GM12872 (cell line): Measurements from ENCODE around the gene ELOVL3.

ENCODE experiments used
- TF ChIP-seq, protein P1 (sequence below): IDR thresholded peaks from 3 replicates; pipeline ENCODE4 v1.5.1; 2011; ENCODE audit warnings: low read depth, mild to moderate bottlenecking, low read length, moderate library complexity; ENCODE audit not compliant: insufficient read depth

The ELOVL3 gene, protein sequence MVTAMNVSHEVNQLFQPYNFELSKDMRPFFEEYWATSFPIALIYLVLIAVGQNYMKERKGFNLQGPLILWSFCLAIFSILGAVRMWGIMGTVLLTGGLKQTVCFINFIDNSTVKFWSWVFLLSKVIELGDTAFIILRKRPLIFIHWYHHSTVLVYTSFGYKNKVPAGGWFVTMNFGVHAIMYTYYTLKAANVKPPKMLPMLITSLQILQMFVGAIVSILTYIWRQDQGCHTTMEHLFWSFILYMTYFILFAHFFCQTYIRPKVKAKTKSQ

DNA sequence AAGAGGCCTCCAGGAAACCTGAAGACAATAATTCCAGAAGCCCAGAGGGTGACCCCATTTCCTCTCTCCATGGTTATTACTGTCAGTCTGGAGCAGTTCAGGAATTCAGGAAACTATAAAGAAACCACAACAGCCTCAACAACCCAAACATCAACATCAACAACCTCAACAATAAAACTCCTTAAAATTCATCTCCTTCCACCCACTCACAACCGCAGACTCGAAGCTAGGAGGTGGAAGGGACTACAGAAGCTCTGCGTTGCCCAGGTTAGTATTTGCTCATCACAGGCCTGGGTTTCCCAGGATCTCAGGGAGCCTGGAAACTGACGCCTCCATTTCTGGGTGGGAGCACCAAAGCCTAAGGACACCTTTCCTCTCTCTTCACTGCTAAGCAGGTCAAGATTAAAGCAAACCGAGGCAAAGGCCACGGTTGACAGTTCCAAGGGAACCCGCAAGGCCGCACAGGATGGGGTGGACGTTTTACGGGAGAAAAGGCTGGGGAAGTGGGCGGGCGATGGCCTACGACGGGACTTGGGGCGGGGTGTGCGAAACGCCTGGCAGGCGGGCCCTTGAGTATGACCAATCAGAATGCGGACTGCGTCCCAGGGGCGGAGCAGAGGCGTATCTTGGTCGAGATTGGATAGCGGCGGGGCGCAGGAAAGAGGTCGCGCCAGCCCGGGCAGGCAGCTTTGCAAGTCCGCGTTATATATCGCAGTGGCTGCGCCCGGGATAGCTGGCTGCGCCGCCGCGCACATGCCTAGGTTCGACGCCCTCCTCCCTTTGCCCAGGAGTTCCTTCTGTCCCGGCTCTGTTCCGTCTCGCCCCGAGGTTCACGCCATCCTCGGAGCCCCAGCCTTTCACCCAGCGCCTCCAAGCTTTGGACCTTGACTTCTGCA is at the start of gene ELOVL3:
Gene ELOVL3 (plus strand): TSS at position 654 of the 896 bp plus-strand sequence. CDS start 250 bp downstream, outside the sequence.
- TF ChIP-seq, protein P1, sequence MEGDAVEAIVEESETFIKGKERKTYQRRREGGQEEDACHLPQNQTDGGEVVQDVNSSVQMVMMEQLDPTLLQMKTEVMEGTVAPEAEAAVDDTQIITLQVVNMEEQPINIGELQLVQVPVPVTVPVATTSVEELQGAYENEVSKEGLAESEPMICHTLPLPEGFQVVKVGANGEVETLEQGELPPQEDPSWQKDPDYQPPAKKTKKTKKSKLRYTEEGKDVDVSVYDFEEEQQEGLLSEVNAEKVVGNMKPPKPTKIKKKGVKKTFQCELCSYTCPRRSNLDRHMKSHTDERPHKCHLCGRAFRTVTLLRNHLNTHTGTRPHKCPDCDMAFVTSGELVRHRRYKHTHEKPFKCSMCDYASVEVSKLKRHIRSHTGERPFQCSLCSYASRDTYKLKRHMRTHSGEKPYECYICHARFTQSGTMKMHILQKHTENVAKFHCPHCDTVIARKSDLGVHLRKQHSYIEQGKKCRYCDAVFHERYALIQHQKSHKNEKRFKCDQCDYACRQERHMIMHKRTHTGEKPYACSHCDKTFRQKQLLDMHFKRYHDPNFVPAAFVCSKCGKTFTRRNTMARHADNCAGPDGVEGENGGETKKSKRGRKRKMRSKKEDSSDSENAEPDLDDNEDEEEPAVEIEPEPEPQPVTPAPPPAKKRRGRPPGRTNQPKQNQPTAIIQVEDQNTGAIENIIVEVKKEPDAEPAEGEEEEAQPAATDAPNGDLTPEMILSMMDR = no peak

DNA sequence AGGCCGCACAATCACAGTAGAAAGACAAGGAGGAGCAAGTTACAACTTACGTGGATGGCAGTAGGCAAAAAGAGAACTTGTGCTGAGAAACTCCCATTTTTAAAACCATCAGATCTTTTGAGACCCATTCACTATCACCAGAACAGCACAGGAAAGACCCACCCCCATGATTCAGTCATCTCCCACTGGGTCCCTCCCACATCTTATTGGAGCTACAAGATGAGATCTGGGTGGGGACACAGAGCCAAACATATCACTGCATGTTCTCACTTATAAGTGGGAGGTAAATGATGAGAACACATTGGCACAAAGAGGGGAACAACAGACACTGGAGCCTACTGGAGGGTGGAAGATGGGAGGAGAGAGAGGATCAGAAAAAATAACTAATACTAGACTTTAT is 41.5 kb upstream of the ELOVL3 start:
- TF ChIP-seq, protein P1 = no peak

DNA sequence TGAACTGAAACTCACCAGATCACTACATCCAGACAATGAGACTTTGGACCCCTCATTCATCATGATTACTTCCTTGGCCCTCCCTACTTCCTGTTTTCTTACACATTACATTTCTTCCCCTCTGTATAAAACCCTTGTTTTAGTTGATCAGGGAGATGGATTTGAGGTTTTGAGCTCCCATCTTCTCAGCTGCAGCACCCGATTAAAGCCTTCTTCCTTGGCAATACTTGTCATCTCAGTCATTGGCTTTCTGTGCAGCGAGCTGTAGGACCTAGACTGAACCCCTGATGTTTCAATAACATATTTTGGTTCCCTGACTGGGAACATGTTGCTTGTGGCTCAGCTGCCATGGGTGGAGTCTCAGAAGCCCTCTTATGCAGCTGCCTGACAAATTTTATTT is 40.8 kb upstream of the ELOVL3 start:
- TF ChIP-seq, protein P1 = no peak

DNA sequence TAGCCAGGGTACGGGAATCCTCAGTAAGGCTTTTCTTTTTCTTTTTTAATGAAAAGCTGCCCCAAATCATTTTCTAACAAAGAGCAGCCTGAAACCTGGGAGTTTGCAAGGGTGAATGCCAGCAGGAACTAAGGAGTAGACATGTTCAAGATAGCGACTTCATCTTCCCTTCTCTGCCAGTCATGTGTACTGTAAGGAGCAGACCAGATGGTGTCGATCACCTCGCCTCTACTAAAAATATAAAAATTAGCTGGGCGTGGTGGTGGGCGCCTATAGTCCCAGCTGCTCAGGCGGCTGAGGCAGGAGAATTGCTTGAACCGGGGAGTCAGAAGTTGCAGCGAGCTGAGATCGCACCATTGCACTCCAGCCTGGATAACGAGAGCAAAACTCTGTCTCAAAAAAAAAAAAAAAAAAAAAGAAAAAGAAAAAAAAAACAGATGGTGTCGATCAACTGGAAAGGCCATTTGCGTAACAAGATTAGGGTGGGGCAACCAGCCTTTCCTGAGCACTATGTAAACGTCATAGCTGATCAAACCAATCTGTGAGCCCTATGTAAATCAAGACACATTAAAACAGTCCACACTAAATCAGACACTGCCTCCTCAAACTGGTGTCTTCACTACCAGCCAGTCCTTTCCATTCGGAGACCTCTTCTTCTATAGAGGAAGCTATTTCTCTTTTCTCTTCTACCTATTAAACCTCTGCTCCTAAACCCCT is 40.1 kb upstream of the ELOVL3 start:
- TF ChIP-seq, protein P1 = no peak

DNA sequence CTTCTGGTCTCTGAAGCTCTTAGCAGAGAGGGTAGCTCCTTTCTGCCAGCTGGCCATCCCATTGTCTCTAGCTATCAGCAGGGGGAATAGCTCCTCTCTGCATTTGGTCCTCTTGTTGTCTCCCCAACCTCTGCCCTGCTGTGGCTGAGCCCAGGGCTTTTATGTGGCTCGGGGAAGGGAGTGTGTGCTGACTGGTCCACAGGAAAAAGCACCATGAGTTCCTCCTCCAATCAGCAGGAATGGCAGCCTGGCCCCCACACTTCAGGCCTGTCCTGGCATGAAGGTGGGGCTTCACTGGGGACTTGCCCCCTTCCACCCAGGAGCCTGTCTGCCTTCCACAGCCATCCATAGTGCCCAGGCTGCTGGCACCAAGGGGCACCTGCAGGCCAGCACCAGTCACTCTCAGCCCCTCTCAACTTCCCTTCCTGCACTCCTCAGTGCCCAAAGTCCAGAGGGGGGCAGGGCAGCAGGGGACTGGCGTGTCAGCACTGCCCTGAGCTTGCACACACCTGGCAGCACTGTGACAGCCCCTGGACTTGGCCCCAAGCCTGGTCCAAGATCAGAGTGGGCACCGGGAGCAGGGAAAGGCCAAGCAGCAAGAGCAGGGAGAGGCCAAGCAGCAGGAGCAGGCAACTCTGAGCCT is 37.7 kb upstream of the ELOVL3 start:
- TF ChIP-seq, protein P1 = no peak

DNA sequence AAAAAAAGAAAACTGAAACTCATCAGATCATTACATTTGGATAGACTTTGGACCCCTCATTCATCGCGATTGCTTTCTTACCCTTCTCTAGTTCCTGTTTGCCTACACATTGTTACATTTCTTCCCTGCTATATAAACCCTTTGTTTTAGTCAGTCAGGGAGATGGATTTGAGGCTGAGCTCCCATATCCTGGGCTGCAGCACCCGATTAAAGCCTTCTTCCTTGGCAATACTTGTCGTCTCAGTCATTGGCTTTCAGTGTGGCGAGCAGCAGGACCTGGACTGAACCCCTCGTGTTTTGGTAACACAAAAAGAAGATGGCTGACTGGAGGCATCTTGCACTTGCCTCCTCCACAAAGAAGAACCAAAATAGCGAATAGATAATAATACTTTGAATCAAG is 34.1 kb upstream of the ELOVL3 start:
- TF ChIP-seq, protein P1 = no peak

DNA sequence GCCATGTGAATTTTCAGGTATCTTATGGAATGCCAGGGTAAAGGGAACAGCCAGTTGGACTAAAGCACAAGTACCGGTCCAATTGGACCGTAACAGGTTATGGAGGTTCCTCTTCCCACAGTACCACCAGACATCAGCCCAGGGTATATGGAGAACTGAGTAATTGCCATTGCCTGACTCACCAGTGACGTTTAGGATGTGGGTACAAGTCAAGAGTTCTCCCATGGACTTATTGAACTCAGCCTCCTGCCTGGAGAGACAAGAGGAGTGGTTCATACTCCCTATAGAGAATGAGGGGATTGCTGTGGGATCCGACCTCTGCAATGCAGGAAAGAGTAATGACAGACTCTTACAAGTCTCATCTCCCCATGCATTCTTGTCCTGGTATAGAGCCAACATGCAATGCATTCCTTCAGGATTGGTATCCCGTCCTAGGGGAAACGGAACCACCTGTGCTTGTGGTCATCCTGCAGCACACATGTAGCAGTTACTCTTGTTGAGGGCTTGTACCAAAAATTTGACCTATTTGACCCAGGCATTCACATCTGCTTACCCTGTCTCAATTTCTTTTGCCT is 30.7 kb upstream of the ELOVL3 start:
- TF ChIP-seq, protein P1 = no peak
